Liver (tissue), 9 donors: ENCODE measurements around the gene ARL4A. TPM values are rescaled to one million over a fixed set of nuclear protein-coding genes. Genes with fewer than 3 reads are reported as not detected.

ENCODE experiments used
- DNase-seq: peaks from one replicate; pipeline ENCODE4 v3.0.0-alpha.2; 2017; ENCODE audit warnings: low spot score
- H3K27ac ChIP-seq, 2 donors: one replicate each; pipeline ENCODE4 v1.7.0; 2013; ENCODE audit warnings: inconsistent platforms in 2 of 2, low read length in 2 of 2, control low read depth in 1 of 2, low read depth in 1 of 2, mild to moderate bottlenecking in 1 of 2
- H3K27me3 ChIP-seq, 4 donors: one replicate each; pipeline versions ENCODE4 v1.6.1 to v1.7.0; 2013; ENCODE audit warnings: low read length in 3 of 4, inconsistent platforms in 1 of 4, mild to moderate bottlenecking in 1 of 4, moderate library complexity in 1 of 4; ENCODE audit not compliant: control insufficient read depth in 4 of 4, insufficient read depth in 4 of 4
- H3K36me3 ChIP-seq, 4 donors: one replicate each; pipeline versions ENCODE4 v1.6.1 to v1.7.0; 2013; ENCODE audit warnings: low read length in 3 of 4, mild to moderate bottlenecking in 3 of 4, low read depth in 1 of 4, moderate library complexity in 1 of 4; ENCODE audit not compliant: control insufficient read depth in 4 of 4, insufficient read depth in 3 of 4
- H3K4me1 ChIP-seq, 4 donors: one replicate each; pipeline versions ENCODE4 v1.6.1 to v1.7.0; 2013; ENCODE audit warnings: low read length in 3 of 4, mild to moderate bottlenecking in 3 of 4, moderate library complexity in 1 of 4; ENCODE audit not compliant: control insufficient read depth in 4 of 4, insufficient read depth in 4 of 4
- H3K4me3 ChIP-seq, 3 donors: one replicate each; pipeline versions ENCODE4 v1.6.1 to v1.7.0; 2013; ENCODE audit warnings: low read length in 3 of 3, control low read depth in 1 of 3, low read depth in 1 of 3, mild to moderate bottlenecking in 1 of 3
- H3K9ac ChIP-seq, 2 donors: one replicate each; pipeline ENCODE4 v1.7.0; 2013; ENCODE audit warnings: low read length in 2 of 2, mild to moderate bottlenecking in 2 of 2, moderate library complexity in 2 of 2, control low read depth in 1 of 2, low read depth in 1 of 2
- H3K9me3 ChIP-seq, 4 donors: one replicate each; pipeline versions ENCODE4 v1.6.1 to v1.7.0; 2013; ENCODE audit warnings: low read length in 3 of 4; ENCODE audit not compliant: control insufficient read depth in 4 of 4
- EGR1 ChIP-seq, 2 donors: IDR thresholded peaks; 2 replicates each; pipeline ENCODE4 v1.6.1; 2016 to 2018; ENCODE audit warnings: antibody characterized with exemption in 2 of 2, low read depth in 2 of 2
- FOXA1 ChIP-seq: IDR thresholded peaks from 2 replicates; pipeline ENCODE4 v1.6.1; 2016; ENCODE audit warnings: antibody characterized with exemption
- FOXA2 ChIP-seq: IDR thresholded peaks from 2 replicates; pipeline ENCODE4 v1.6.1; 2016; ENCODE audit warnings: antibody characterized with exemption
- GABPA ChIP-seq, 2 donors: IDR thresholded peaks in 1 of 2; conservative IDR thresholded peaks in 1 of 2; 2 replicates each; pipeline ENCODE4 v1.6.1; 2016; ENCODE audit warnings: antibody characterized with exemption in 2 of 2, mild to moderate bottlenecking in 1 of 2, moderate library complexity in 1 of 2
- HNF4A ChIP-seq, 2 donors: conservative IDR thresholded peaks; 2 replicates each; pipeline ENCODE4 v1.6.1; 2016; ENCODE audit warnings: antibody characterized with exemption in 2 of 2, mild to moderate bottlenecking in 2 of 2
- JUND ChIP-seq, 2 donors: IDR thresholded peaks; 2 replicates each; pipeline ENCODE4 v1.6.1; 2016; ENCODE audit warnings: antibody characterized with exemption in 2 of 2
- NR2F2 ChIP-seq: IDR thresholded peaks from 2 replicates; pipeline ENCODE4 v1.6.1; 2016; ENCODE audit warnings: antibody characterized with exemption
- RAD21 ChIP-seq, 2 donors: IDR thresholded peaks; 2 replicates each; pipeline ENCODE4 v1.6.1; 2016; ENCODE audit warnings: antibody characterized with exemption in 2 of 2, mild to moderate bottlenecking in 2 of 2
- RXRA ChIP-seq, 2 donors: IDR thresholded peaks; 2 replicates each; pipeline ENCODE4 v1.6.1; 2017 to 2018; ENCODE audit warnings: antibody characterized with exemption in 2 of 2, mild to moderate bottlenecking in 1 of 2
- SP1 ChIP-seq: IDR thresholded peaks from 2 replicates; pipeline ENCODE4 v1.6.1; 2018; ENCODE audit warnings: antibody characterized with exemption, mild to moderate bottlenecking
- TAF1 ChIP-seq: conservative IDR thresholded peaks from 2 replicates; pipeline ENCODE4 v1.6.1; 2016; ENCODE audit warnings: antibody characterized with exemption, mild to moderate bottlenecking
- WGBS: extraction: QIAGEN DNeasy Blood & Tissue Kit; methylation state at CpG from one replicate; pipeline ENCODE4 v1.1.7; 2013; 5-methylcytosine and 5-hydroxymethylcytosine counted together
- polyA plus RNA-seq, 2 donors: library from polyadenylated mRNA; stranded (reverse) in 1 of 2; unstranded in 1 of 2; fragments of 200-250 nt in 1 of 2; fragments of >200 nt in 1 of 2; fragmentation: Nextera tagmentation in 1 of 2; extraction: Ambion mirVana in 1 of 2; gene quantifications; one replicate each; pipeline versions ENCODE4 v1.2.1 to v1.2.3, GENCODE V29; 2013 to 2015
- total RNA-seq, 2 donors: library from RNA; depleted of rRNA; stranded (reverse); fragments of >200 nt; gene quantifications; one replicate each; pipeline ENCODE4 v1.2.3, GENCODE V29; 2014
- TF ChIP-seq, protein P1 (sequence below): fragments of 150-350 bp; IDR thresholded peaks from 2 replicates; pipeline ENCODE4 v1.5.1; 2017; ENCODE audit warnings: improper control_type of control experiment, low read depth, low read length; ENCODE audit not compliant: missing input control
- TF ChIP-seq, protein P2 (sequence below): IDR thresholded peaks from 2 replicates; pipeline ENCODE4 v1.6.1; 2016; ENCODE audit warnings: antibody characterized with exemption, mild to moderate bottlenecking
- TF ChIP-seq, protein P3 (sequence below): IDR thresholded peaks from 2 replicates; pipeline ENCODE4 v1.6.1; 2016; ENCODE audit warnings: antibody characterized with exemption
- TF ChIP-seq, protein P4 (sequence below): IDR thresholded peaks from 2 replicates; pipeline ENCODE4 v1.6.1; 2016; ENCODE audit warnings: antibody characterized with exemption
- donor health status: healthy.
- donor health status: healthy.
- donor health status: healthy.
- donor health status: healthy.
- donor health status: healthy.

The ARL4A gene
- total and polyA plus RNA-seq, 4 donors: 7.5 to 77.3 (median 16.0) TPM

DNA sequence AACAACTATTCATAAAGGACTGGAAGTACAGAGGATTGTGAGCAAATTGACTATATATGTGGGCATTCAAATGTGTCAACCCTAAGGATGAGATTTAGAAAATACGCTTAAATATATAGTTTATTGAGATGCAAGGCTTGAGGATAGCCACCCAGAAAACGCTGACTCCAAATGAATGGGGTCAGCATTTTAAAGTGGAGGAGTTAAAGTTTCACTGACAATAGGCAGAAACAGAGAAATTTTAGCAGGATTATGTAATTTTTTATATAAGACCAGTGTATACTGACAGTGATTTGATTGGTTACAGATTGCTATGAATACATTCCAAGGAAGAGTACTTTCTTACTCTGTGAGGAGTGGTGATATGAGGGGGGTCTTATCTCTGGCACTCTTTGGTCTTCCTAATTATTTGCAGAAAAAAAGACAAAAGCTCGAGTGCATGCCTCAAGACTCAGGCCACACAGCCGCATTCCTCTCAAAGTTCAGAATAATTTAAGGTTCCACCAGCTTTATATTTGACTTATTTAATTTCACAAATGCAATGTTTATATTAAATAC lies 38.6 kb upstream of the ARL4A start:
- 84% methylated on average over 4 of the region's 4 CpGs for WGBS
- H3K4me1 ChIP-seq: no peaks in the 10 kb centered on the region
- H3K27me3 ChIP-seq: no peaks in the 10 kb centered on the region
- H3K9ac ChIP-seq: no peak overlapping the region
- no peak overlapping the region for H3K4me3 ChIP-seq
- no peak for DNase-seq
- no peaks in the 10 kb centered on the region for H3K36me3 ChIP-seq
- H3K9me3 ChIP-seq: no peaks in the 10 kb centered on the region
- no peak for TF ChIP-seq FOXA2
- TF ChIP-seq, protein P1, sequence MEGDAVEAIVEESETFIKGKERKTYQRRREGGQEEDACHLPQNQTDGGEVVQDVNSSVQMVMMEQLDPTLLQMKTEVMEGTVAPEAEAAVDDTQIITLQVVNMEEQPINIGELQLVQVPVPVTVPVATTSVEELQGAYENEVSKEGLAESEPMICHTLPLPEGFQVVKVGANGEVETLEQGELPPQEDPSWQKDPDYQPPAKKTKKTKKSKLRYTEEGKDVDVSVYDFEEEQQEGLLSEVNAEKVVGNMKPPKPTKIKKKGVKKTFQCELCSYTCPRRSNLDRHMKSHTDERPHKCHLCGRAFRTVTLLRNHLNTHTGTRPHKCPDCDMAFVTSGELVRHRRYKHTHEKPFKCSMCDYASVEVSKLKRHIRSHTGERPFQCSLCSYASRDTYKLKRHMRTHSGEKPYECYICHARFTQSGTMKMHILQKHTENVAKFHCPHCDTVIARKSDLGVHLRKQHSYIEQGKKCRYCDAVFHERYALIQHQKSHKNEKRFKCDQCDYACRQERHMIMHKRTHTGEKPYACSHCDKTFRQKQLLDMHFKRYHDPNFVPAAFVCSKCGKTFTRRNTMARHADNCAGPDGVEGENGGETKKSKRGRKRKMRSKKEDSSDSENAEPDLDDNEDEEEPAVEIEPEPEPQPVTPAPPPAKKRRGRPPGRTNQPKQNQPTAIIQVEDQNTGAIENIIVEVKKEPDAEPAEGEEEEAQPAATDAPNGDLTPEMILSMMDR: no peak
- no peak overlapping the region for H3K27ac ChIP-seq

DNA sequence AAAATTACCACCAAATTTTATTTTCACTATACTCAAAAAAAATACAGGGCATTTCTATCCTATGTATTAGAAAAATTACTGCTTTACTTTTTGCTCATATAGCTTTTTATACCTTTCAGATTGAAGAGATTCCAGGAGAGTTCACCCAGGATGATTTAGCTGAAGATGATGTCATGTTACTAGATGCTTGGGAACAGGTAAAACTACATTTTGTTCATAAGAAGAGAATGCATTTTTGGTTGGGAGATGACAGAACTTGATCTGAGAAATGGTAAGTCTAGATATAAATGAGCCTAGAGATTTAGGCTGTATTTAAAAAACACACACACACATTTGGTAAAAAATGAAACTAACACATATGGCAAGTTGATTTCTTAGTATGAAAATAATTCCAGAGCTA lies 38.1 kb upstream of the ARL4A start:
- Histone ChIP-seq H3K27me3 (no peaks in the 10 kb centered on the region), H3K4me3 (no peak overlapping the region), H3K27ac (no peak overlapping the region), H3K4me1 (no peaks in the 10 kb centered on the region), H3K9me3 (no peaks in the 10 kb centered on the region), H3K36me3 (no peaks in the 10 kb centered on the region), H3K9ac (no peak overlapping the region)
- TF ChIP-seq, protein P2, sequence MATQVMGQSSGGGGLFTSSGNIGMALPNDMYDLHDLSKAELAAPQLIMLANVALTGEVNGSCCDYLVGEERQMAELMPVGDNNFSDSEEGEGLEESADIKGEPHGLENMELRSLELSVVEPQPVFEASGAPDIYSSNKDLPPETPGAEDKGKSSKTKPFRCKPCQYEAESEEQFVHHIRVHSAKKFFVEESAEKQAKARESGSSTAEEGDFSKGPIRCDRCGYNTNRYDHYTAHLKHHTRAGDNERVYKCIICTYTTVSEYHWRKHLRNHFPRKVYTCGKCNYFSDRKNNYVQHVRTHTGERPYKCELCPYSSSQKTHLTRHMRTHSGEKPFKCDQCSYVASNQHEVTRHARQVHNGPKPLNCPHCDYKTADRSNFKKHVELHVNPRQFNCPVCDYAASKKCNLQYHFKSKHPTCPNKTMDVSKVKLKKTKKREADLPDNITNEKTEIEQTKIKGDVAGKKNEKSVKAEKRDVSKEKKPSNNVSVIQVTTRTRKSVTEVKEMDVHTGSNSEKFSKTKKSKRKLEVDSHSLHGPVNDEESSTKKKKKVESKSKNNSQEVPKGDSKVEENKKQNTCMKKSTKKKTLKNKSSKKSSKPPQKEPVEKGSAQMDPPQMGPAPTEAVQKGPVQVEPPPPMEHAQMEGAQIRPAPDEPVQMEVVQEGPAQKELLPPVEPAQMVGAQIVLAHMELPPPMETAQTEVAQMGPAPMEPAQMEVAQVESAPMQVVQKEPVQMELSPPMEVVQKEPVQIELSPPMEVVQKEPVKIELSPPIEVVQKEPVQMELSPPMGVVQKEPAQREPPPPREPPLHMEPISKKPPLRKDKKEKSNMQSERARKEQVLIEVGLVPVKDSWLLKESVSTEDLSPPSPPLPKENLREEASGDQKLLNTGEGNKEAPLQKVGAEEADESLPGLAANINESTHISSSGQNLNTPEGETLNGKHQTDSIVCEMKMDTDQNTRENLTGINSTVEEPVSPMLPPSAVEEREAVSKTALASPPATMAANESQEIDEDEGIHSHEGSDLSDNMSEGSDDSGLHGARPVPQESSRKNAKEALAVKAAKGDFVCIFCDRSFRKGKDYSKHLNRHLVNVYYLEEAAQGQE: no peak
- TF ChIP-seq, protein P3, sequence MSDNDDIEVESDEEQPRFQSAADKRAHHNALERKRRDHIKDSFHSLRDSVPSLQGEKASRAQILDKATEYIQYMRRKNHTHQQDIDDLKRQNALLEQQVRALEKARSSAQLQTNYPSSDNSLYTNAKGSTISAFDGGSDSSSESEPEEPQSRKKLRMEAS: no peak
- TF ChIP-seq TAF1 (no peak), SP1 (no peak), EGR1 (IDR thresholded peaks at IDR 0.05; ENCODE audit: low read depth in 2 of 2) (no peak), GABPA (IDR thresholded peaks at IDR 0.05 in 1 of 2, conservative IDR thresholded peaks at IDR 0.05 in 1 of 2) (no peak)
- TF ChIP-seq, protein P4, sequence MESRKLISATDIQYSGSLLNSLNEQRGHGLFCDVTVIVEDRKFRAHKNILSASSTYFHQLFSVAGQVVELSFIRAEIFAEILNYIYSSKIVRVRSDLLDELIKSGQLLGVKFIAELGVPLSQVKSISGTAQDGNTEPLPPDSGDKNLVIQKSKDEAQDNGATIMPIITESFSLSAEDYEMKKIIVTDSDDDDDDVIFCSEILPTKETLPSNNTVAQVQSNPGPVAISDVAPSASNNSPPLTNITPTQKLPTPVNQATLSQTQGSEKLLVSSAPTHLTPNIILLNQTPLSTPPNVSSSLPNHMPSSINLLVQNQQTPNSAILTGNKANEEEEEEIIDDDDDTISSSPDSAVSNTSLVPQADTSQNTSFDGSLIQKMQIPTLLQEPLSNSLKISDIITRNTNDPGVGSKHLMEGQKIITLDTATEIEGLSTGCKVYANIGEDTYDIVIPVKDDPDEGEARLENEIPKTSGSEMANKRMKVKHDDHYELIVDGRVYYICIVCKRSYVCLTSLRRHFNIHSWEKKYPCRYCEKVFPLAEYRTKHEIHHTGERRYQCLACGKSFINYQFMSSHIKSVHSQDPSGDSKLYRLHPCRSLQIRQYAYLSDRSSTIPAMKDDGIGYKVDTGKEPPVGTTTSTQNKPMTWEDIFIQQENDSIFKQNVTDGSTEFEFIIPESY: no peak
- no peak for DNase-seq

DNA sequence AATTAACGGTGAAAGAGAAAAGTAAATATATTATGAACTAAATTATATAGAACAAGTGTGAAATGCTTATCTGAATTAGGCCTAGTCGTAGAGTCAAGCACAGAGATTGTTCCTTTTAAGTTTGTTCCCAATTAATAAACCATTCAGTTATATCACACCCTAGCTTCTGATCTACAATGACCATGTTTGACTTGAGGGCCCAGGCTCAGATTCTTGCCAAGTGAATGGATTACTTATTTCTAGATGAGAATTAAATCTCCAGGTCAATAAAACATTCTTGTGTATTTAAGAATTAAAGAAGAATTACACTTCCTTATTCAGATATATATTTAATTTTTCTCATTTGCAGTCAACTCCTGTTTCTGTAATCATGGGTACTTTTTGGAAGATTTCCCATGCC lies 37.4 kb upstream of the ARL4A start:
- Histone ChIP-seq H3K27ac (no peak overlapping the region), H3K27me3 (no peaks in the 10 kb centered on the region), H3K9me3 (no peaks in the 10 kb centered on the region), H3K4me3 (no peak overlapping the region), H3K9ac (no peak overlapping the region), H3K36me3 (no peaks in the 10 kb centered on the region), H3K4me1 (no peaks in the 10 kb centered on the region)
- no peak for TF ChIP-seq TAF1
- no peak for TF ChIP-seq HNF4A (conservative IDR thresholded peaks at IDR 0.05)
- no peak for TF ChIP-seq RXRA (IDR thresholded peaks at IDR 0.05)
- no peak for TF ChIP-seq JUND (IDR thresholded peaks at IDR 0.05)
- TF ChIP-seq GABPA (IDR thresholded peaks at IDR 0.05 in 1 of 2, conservative IDR thresholded peaks at IDR 0.05 in 1 of 2): no peak
- TF ChIP-seq NR2F2: no peak
- TF ChIP-seq RAD21 (IDR thresholded peaks at IDR 0.05): no peak
- no peak for TF ChIP-seq FOXA1
- no peak for TF ChIP-seq EGR1 (IDR thresholded peaks at IDR 0.05; ENCODE audit: low read depth in 2 of 2)
- 79% methylated on average over 2 of the region's 2 CpGs for WGBS
- DNase-seq: no peak
